Chondrocyte (in vitro differentiated cells): ENCODE measurements around the gene UBXN6. TPM values are rescaled to one million over a fixed set of nuclear protein-coding genes. Genes with fewer than 3 reads are reported as not detected.

Experiments used
- DNase-seq: peaks from one replicate; pipeline ENCODE4 v3.0.0; 2021; ENCODE audit warnings: mixed read lengths, low spot score
- H3K27ac Mint-ChIP-seq: one replicate; pipeline ENCODE4 v1.8.0; 2021; ENCODE audit warnings: mild to moderate bottlenecking, moderate library complexity, mixed read lengths; ENCODE audit not compliant: unreplicated experiment
- H3K27me3 Mint-ChIP-seq: 2 replicates; pipeline ENCODE4 v1.8.0; 2021; ENCODE audit warnings: low read depth, mixed read lengths
- H3K36me3 Mint-ChIP-seq: 2 replicates; pipeline ENCODE4 v1.8.0; 2021; ENCODE audit warnings: low read depth, mixed read lengths
- H3K4me1 Mint-ChIP-seq: 2 replicates; pipeline ENCODE4 v1.8.0; 2021; ENCODE audit warnings: low read depth, mild to moderate bottlenecking, mixed read lengths
- H3K4me3 Mint-ChIP-seq: one replicate; pipeline ENCODE4 v1.8.0; 2021; ENCODE audit warnings: mild to moderate bottlenecking, moderate library complexity, mixed read lengths; ENCODE audit not compliant: unreplicated experiment
- H3K9me3 Mint-ChIP-seq: 2 replicates; pipeline ENCODE4 v1.8.0; 2021; ENCODE audit warnings: low read depth, mixed read lengths
- CTCF ChIP-seq: fragments of 200-600 bp; sonication (generic); IDR thresholded peaks from 2 replicates; pipeline ENCODE4 v1.5.0; 2021; ENCODE audit warnings: antibody characterized with exemption, mild to moderate bottlenecking, moderate library complexity
- total RNA-seq: library from RNA; stranded (reverse); gene quantifications from 3 replicates; pipeline ENCODE4 v1.2.1, GENCODE V29; 2021

The UBXN6 gene
- total RNA-seq, 1 donor from 2014 or later, result 86.9 TPM

GRCh38 chr19:4415352-4415751, 42.2 kb downstream of the UBXN6 start:
- H3K4me1 Mint-ChIP-seq, result peaks cover 7% of the 10 kb centered on the region
- H3K27me3 Mint-ChIP-seq, result no peaks in the 10 kb centered on the region
- no peak overlapping the region for H3K4me3 Mint-ChIP-seq
- no peak for DNase-seq
- no peak for TF ChIP-seq CTCF
- no peaks in the 10 kb centered on the region for H3K9me3 Mint-ChIP-seq
- H3K36me3 Mint-ChIP-seq, result peaks cover 2% of the 10 kb centered on the region
- no peak overlapping the region for H3K27ac Mint-ChIP-seq

- peaks cover 7% of the 10 kb centered on the region for H3K4me1 Mint-ChIP-seq
- no peak for DNase-seq
- H3K36me3 Mint-ChIP-seq, result peaks cover 2% of the 10 kb centered on the region
- no peaks in the 10 kb centered on the region for H3K27me3 Mint-ChIP-seq
- H3K27ac Mint-ChIP-seq, result no peak overlapping the region
- no peaks in the 10 kb centered on the region for H3K9me3 Mint-ChIP-seq
- no peak for TF ChIP-seq CTCF
- no peak overlapping the region for H3K4me3 Mint-ChIP-seq
Observed at GRCh38 chr19:4414800-4415321, 42.7 kb downstream of the UBXN6 start.

GRCh38 chr19:4414144-4414799, 43.3 kb downstream of the UBXN6 start:
- Mint-ChIP-seq H3K27me3 (no peaks in the 10 kb centered on the region), H3K4me1 (peaks cover 7% of the 10 kb centered on the region), H3K9me3 (no peaks in the 10 kb centered on the region), H3K36me3 (peaks cover 2% of the 10 kb centered on the region), H3K4me3 (no peak overlapping the region), H3K27ac (no peak overlapping the region)
- no peak for TF ChIP-seq CTCF
- no peak for DNase-seq

- Mint-ChIP-seq H3K27ac (no peak overlapping the region), H3K9me3 (no peaks in the 10 kb centered on the region), H3K27me3 (no peaks in the 10 kb centered on the region), H3K36me3 (peaks cover 2% of the 10 kb centered on the region), H3K4me3 (no peak overlapping the region), H3K4me1 (peaks cover 7% of the 10 kb centered on the region)
- no peak for DNase-seq
- no peak for TF ChIP-seq CTCF
Observed at GRCh38 chr19:4413588-4413987, 44.0 kb downstream of the UBXN6 start.

- DNase-seq, result no peak
- peaks cover 2% of the 10 kb centered on the region for H3K4me1 Mint-ChIP-seq
- no peak overlapping the region for H3K27ac Mint-ChIP-seq
- no peaks in the 10 kb centered on the region for H3K9me3 Mint-ChIP-seq
- H3K27me3 Mint-ChIP-seq, result no peaks in the 10 kb centered on the region
- no peaks in the 10 kb centered on the region for H3K36me3 Mint-ChIP-seq
- TF ChIP-seq CTCF, result no peak
- no peak overlapping the region for H3K4me3 Mint-ChIP-seq
Observed at GRCh38 chr19:4409123-4409933, 48.3 kb downstream of the UBXN6 start.
